Gastrocnemius medialis (tissue), 4 donors: ENCODE data around the gene CCSER1. TPM values are rescaled to one million over a fixed set of nuclear protein-coding genes. Genes with fewer than 3 reads are reported as not detected.
"Not testable (repeated sequence)": the region's sequence is repeated elsewhere in the genome, so short reads cannot be mapped to it uniquely, and the experiment has no call there.

Source experiments
- ATAC-seq, 2 donors: fragments of 150-250 bp; one replicate each; pipeline ENCODE4 v1.9.1; 2016
- DNase-seq, 2 donors: peaks; one replicate each; pipeline ENCODE4 v3.0.0-alpha.2; 2019
- H3K27ac ChIP-seq, 4 donors: fragments of 200-600 bp; sonication (generic); 1 replicate in 1 of 4; 2 replicates in 3 of 4; pipeline ENCODE4 v1.5.1; 2016 to 2018; ENCODE audit warnings: mild to moderate bottlenecking in 2 of 4, moderate library complexity in 1 of 4
- H3K27me3 ChIP-seq, 3 donors: fragments of 200-600 bp; sonication (generic) in 2 of 3; 1 replicate in 1 of 3; 2 replicates in 2 of 3; pipeline versions ENCODE4 v1.5.1 to v1.6.0; 2016 to 2019; ENCODE audit warnings: mild to moderate bottlenecking in 1 of 3, moderate library complexity in 1 of 3
- H3K36me3 ChIP-seq, 2 donors: fragments of 200-600 bp; sonication (generic) in 1 of 2; one replicate each; pipeline ENCODE4 v1.5.1; 2017 to 2018
- H3K4me1 ChIP-seq, 2 donors: fragments of 200-600 bp; sonication (generic) in 1 of 2; one replicate each; pipeline ENCODE4 v1.5.1; 2016 to 2017; ENCODE audit warnings: mild to moderate bottlenecking in 2 of 2
- H3K4me3 ChIP-seq, 4 donors: fragments of 200-600 bp; sonication (generic) in 3 of 4; 1 replicate in 1 of 4; 2 replicates in 3 of 4; pipeline ENCODE4 v1.5.1; 2016 to 2019; ENCODE audit warnings: mild to moderate bottlenecking in 2 of 4
- H3K9me3 ChIP-seq, 3 donors: fragments of 200-600 bp; sonication (generic) in 2 of 3; 1 replicate in 1 of 3; 2 replicates in 2 of 3; pipeline ENCODE4 v1.5.1; 2016 to 2019
- POLR2A ChIP-seq, 2 donors: fragments of 450-650 bp; IDR thresholded peaks; one replicate each; pipeline ENCODE4 v1.6.1; 2017; ENCODE audit warnings: antibody characterized with exemption in 2 of 2, mild to moderate bottlenecking in 2 of 2, moderate library complexity in 2 of 2
- in situ Hi-C, 4 donors: fragments of 200-750 bp; cut with MboI; loops; one replicate each; pipeline versions ENCODE4 v1.15.0 to v1.8.0; 2017; ENCODE audit warnings: low sequenced_read_pairs in 4 of 4
- intact Hi-C: fragments of 100-400 bp; cut with DNase I; formaldehyde crosslinking; loops from one replicate; pipeline ENCODE4 v1.15.1; 2023; ENCODE audit warnings: low total_unique reads
- total RNA-seq, 4 donors: library from RNA; depleted of rRNA; stranded (reverse); fragments of >200 nt; gene quantifications; one replicate each; pipeline versions ENCODE4 v1.1.0 to v1.2.3, GENCODE V29; 2016
- TF ChIP-seq, protein P1 (sequence below), 5 experiments: fragments of 450-650 bp in 3 of 5; fragments of 200-600 bp in 2 of 5; sonication (generic) in 2 of 5; IDR thresholded peaks in 4 of 5; conservative IDR thresholded peaks in 1 of 5; 1 replicate in 4 of 5; 2 replicates in 1 of 5; pipeline ENCODE4 v1.5.1; 2016 to 2019; ENCODE audit warnings: antibody characterized with exemption in 5 of 5, mild to moderate bottlenecking in 3 of 5, moderate library complexity in 3 of 5

The CCSER1 gene
- total RNA-seq, 4 donors from 2014 or later = 0.39 to 0.83 (median 0.63) TPM

DNA sequence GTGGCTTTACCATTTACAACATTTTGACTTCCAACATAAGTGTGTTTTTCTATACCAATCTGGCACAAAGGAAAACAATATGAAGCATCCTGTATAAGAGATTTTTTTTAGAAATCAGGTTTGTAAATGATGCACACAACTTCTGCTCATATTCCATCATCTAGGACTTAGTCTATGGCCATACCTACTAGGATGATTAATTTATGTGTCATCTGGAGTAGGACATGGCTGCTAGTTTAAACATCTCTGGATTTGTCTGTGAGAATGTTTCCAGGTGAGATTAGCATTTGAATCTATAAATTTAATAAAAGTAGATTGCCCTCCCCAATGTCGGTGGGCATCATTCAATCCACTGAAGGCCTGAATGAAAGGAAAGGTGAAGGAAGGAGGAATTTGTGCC is 1493.8 kb downstream of the CCSER1 start:
- H3K27me3 ChIP-seq = no peaks in the 10 kb centered on the region
- TF ChIP-seq POLR2A (IDR thresholded peaks at IDR 0.05) = no peak
- TF ChIP-seq, protein P1, sequence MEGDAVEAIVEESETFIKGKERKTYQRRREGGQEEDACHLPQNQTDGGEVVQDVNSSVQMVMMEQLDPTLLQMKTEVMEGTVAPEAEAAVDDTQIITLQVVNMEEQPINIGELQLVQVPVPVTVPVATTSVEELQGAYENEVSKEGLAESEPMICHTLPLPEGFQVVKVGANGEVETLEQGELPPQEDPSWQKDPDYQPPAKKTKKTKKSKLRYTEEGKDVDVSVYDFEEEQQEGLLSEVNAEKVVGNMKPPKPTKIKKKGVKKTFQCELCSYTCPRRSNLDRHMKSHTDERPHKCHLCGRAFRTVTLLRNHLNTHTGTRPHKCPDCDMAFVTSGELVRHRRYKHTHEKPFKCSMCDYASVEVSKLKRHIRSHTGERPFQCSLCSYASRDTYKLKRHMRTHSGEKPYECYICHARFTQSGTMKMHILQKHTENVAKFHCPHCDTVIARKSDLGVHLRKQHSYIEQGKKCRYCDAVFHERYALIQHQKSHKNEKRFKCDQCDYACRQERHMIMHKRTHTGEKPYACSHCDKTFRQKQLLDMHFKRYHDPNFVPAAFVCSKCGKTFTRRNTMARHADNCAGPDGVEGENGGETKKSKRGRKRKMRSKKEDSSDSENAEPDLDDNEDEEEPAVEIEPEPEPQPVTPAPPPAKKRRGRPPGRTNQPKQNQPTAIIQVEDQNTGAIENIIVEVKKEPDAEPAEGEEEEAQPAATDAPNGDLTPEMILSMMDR (IDR thresholded peaks at IDR 0.05 in 4 of 5, conservative IDR thresholded peaks at IDR 0.05 in 1 of 5) = no peak
- no peak for ATAC-seq
- H3K4me3 ChIP-seq = no peak overlapping the region
- H3K4me1 ChIP-seq = no peaks in the 10 kb centered on the region
- H3K27ac ChIP-seq = no peak overlapping the region
- no peaks in the 10 kb centered on the region for H3K9me3 ChIP-seq
- no peak for DNase-seq
- intact Hi-C loops = no loop called here
- H3K36me3 ChIP-seq = no peaks in the 10 kb centered on the region
- in situ Hi-C loops = no loop called here

DNA sequence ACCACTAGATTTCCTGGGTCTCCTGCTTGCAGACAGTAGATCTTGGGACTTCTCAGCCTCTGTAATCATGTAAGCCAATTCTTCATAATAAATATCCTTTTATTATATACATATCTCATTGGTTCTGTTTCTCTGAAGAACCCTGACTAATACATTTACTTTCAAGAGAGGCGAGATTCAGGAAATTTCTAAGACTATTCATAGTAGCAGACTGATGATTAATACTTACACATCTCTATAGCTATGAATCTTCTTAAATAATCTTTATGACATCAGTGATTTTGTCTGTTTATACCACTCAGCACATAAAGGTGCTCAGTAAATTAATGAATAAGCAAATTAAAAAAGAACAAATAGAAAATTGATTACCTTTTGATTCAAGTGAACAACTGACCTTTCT is 1494.3 kb downstream of the CCSER1 start:
- TF ChIP-seq, protein P1 (IDR thresholded peaks at IDR 0.05 in 4 of 5, conservative IDR thresholded peaks at IDR 0.05 in 1 of 5) = no peak
- DNase-seq (no peak), ATAC-seq (no peak)
- Histone ChIP-seq H3K9me3 (no peaks in the 10 kb centered on the region), H3K36me3 (no peaks in the 10 kb centered on the region), H3K4me3 (no peak overlapping the region), H3K27ac (no peak overlapping the region), H3K4me1 (no peaks in the 10 kb centered on the region), H3K27me3 (no peaks in the 10 kb centered on the region)
- intact Hi-C loops (no loop called here), in situ Hi-C loops (no loop called here)

DNA sequence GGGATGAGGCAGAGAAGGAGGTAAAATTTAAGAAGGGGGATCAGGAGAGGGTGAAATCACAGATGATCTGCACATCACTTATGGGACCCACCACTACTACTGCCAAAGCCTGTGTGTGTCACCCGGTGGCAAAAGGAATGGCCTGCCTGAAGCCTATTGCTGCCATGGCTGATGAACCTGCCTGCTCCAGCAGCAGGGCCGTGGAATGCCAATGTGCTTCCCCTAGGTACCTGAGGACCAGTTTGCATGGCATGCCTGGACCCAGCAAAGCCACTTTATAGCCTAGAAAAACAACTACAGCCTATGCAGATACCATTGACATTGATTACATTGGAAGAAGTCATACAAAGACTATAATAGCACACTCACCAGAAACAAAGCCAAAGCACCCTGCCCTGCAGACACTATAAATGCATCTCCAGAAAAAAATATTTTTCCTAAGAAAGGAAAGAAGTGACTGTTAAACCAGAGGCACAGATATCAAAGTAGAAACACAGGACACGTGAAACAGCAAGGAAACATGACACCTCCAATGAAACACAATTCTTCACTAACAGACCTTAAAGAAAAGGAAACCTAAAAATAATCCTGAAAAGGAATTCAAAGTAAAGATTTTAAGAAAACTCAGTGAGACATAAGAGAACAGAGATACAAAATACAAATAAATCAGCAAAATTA is 1495.9 kb downstream of the CCSER1 start:
- in situ Hi-C loops = no loop called here
- intact Hi-C loops = no loop called here
- Histone ChIP-seq H3K9me3 (no peaks in the 10 kb centered on the region), H3K27me3 (no peaks in the 10 kb centered on the region), H3K36me3 (no peaks in the 10 kb centered on the region), H3K4me1 (no peaks in the 10 kb centered on the region), H3K4me3 (no peak overlapping the region), H3K27ac (no peak overlapping the region)
- TF ChIP-seq POLR2A (IDR thresholded peaks at IDR 0.05) = no peak
- TF ChIP-seq, protein P1 (IDR thresholded peaks at IDR 0.05 in 4 of 5, conservative IDR thresholded peaks at IDR 0.05 in 1 of 5) = no peak
- no peak for ATAC-seq
- DNase-seq = no peak

DNA sequence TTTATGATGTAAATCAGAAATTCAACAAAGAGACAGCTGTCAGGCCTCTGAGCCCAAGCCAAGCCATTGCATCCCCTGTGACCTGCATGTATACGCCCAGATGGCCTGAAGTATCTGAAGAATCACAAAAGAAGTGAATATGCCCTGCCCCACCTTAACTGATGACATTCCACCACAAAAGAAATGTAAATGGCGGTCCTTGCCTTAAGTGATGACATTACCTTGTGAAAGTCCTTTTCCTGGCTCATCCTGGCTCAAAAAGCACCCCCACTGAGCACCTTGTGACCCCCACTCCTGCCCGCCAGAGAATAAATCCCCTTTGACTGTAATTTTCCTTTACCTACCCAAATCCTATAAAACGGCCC is 1496.4 kb downstream of the CCSER1 start:
- H3K27me3 ChIP-seq, intact Hi-C loops, H3K4me1 ChIP-seq, H3K27ac ChIP-seq, H3K4me3 ChIP-seq, DNase-seq, ATAC-seq, in situ Hi-C loops, H3K9me3 ChIP-seq, H3K36me3 ChIP-seq: not testable (repeated sequence)

DNA sequence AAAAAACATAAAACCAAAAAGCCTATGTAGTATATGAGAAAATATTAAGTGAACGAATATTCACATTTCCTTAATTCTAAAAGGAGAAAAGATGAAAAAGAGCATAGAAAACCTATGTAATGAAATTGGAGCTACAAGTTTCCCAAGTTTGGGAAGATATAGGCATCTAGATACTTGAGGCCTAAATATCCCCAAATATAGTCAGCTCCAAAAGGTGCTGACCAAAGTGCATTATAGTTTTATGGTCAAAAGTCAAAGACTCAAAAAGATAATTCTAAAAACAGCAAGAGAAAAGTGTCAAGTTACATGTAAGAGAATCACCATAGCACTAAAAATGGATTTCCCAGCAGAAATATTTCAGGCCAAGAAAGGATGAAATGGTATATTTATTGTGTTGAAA is 1502.9 kb downstream of the CCSER1 start:
- Histone ChIP-seq H3K4me1 (no peaks in the 10 kb centered on the region), H3K27me3 (no peaks in the 10 kb centered on the region), H3K9me3 (no peaks in the 10 kb centered on the region), H3K4me3 (no peak overlapping the region), H3K36me3 (no peaks in the 10 kb centered on the region), H3K27ac (no peak overlapping the region)
- DNase-seq = no peak
- TF ChIP-seq, protein P1 (IDR thresholded peaks at IDR 0.05 in 4 of 5, conservative IDR thresholded peaks at IDR 0.05 in 1 of 5) = no peak
- no peak for TF ChIP-seq POLR2A (IDR thresholded peaks at IDR 0.05)
- in situ Hi-C loops = no loop called here
- no peak for ATAC-seq
- intact Hi-C loops = no loop called here
